ENCODE data around the gene INPP5B.

GRCh38 chr1:37878071-37878470, 68.8 kb downstream of the INPP5B start:
- TF ChIP-seq CTCF (conservative IDR thresholded peaks at IDR 0.05; ENCODE audit: low read length) (no peak), EZH2phosphoT487 (IDR thresholded peaks at IDR 0.05; ENCODE audit: borderline replicate concordance) (no peak)

All from Loucy (cell line).